K562 (cell line): ENCODE results near the gene FARP2.

Experiments
- GTF2F1 ChIP-seq: IDR thresholded peaks from 2 replicates; pipeline ENCODE4 v1.6.1; 2011; ENCODE audit warnings: low read depth, low read length, improper control_type of control experiment
- NFXL1 ChIP-seq: fragments of 450-650 bp; formaldehyde crosslinking; IDR thresholded peaks from 2 replicates; pipeline ENCODE4 v1.4.0; 2021; ENCODE audit warnings: mild to moderate bottlenecking
- ZNF24 ChIP-seq: fragments of 450-650 bp; IDR thresholded peaks from 2 replicates; pipeline ENCODE4 v1.6.1; 2016
- ZNF274 ChIP-seq: IDR thresholded peaks from 2 replicates; pipeline ENCODE4 v1.6.1; 2011; ENCODE audit warnings: low read depth, mild to moderate bottlenecking, low read length, moderate library complexity, borderline replicate concordance
- ZNF311 ChIP-seq: fragments of 250-450 bp; sonication (Bioruptor Pico); IDR thresholded peaks from 2 replicates; pipeline ENCODE4 v1.4.0; 2020; ENCODE audit warnings: mild to moderate bottlenecking, moderate library complexity
- ZSCAN29 ChIP-seq: fragments of 450-650 bp; IDR thresholded peaks from 2 replicates; pipeline ENCODE4 v1.6.1; 2017

DNA sequence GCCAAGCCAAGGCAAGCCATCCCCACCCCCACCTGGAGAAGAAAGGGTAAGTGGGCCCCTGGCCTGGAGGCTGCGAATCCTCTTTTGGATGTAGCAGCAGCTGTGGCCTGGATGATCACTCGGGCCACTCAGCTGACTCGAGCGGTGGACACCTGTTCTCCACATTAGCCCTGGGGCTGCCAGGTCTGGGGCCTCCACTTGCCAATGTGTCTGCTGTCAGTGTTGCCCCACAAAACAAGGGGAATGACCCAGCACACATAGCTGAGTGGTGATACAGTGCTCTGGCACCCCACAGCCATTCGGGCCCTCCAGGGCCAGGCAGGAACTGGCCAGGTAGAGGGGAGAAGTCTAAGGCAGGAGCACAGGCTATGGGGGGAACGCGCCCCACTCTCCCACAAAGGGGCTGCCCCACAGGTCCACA is 149.7 kb downstream of the FARP2 start:
- no peak for TF ChIP-seq GTF2F1
- TF ChIP-seq ZNF311, result no peak
- TF ChIP-seq ZNF24, result no peak
- TF ChIP-seq NFXL1, result no peak
- no peak for TF ChIP-seq ZNF274
- no peak for TF ChIP-seq ZSCAN29
